Measurements from ENCODE around the gene LAS1L. TPM values are rescaled to one million over a fixed set of nuclear protein-coding genes. Genes with fewer than 3 reads are reported as not detected.
A peak's percentile ranks its signal among the peaks of the same experiment; 100 is the strongest.

LAS1L gene
- total and polyA plus RNA-seq, 4 donors: 8.4 to 15.6 (median 13.9) TPM

DNA sequence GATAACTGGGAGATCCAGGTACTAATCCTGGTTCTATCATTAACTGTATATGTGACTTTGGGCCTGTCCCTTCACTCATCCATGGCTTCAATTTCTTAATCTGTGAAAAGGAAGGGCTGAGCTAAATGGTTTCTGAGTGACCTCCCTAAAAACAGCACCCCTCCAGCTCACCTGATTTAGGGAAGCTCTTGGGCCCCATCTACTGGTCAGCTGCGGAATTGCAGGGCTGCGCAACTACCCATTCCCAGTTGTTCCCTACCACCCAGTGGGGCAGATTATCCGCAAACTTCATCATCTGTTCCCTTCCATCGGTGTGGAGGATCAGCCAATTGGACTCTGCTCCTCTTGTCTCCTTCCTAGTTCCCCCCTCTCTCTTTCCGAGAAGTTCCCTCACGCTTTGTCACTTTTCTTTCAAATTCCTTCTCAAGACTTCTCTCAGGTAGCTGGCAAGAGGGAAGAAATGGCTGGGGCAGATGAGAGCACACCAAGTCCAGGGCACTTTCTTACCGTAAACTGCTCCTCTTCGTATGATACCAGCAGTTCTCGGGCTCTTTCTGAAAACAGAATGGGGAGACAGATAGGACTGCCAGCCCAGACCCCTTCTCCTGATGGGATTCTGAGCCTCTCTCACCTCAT is 5.8 kb downstream of the LAS1L start:
- H3K9ac ChIP-seq (ENCODE audit: low read depth in 1 of 2, low read length in 2 of 2): no peak overlapping the region
- peaks cover 0 to 13% (median 11%) of the 10 kb centered on the region in 4 donors for H3K4me1 ChIP-seq (ENCODE audit: control insufficient read depth in 4 of 4, insufficient read depth in 4 of 4, low read length in 3 of 4)
- peak; percentile 65 for DNase-seq (ENCODE audit: low spot score)
- H3K4me3 ChIP-seq (ENCODE audit: low read depth in 1 of 3, low read length in 3 of 3): no peak overlapping the region
- no peaks in the 10 kb centered on the region for H3K27me3 ChIP-seq (ENCODE audit: control insufficient read depth in 4 of 4, insufficient read depth in 4 of 4, low read length in 3 of 4)
- TF ChIP-seq EGR1 (IDR thresholded peaks at IDR 0.05; ENCODE audit: low read depth in 2 of 2): no peak
- TF ChIP-seq, protein P1, sequence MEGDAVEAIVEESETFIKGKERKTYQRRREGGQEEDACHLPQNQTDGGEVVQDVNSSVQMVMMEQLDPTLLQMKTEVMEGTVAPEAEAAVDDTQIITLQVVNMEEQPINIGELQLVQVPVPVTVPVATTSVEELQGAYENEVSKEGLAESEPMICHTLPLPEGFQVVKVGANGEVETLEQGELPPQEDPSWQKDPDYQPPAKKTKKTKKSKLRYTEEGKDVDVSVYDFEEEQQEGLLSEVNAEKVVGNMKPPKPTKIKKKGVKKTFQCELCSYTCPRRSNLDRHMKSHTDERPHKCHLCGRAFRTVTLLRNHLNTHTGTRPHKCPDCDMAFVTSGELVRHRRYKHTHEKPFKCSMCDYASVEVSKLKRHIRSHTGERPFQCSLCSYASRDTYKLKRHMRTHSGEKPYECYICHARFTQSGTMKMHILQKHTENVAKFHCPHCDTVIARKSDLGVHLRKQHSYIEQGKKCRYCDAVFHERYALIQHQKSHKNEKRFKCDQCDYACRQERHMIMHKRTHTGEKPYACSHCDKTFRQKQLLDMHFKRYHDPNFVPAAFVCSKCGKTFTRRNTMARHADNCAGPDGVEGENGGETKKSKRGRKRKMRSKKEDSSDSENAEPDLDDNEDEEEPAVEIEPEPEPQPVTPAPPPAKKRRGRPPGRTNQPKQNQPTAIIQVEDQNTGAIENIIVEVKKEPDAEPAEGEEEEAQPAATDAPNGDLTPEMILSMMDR (IDR thresholded peaks at IDR 0.05; ENCODE audit: low read depth, low read length, missing input control): peak; percentile 93
- TF ChIP-seq REST (IDR thresholded peaks at IDR 0.05): no peak
- TF ChIP-seq, protein P2, sequence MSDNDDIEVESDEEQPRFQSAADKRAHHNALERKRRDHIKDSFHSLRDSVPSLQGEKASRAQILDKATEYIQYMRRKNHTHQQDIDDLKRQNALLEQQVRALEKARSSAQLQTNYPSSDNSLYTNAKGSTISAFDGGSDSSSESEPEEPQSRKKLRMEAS (IDR thresholded peaks at IDR 0.05): no peak
- no peak for TF ChIP-seq FOXA2 (IDR thresholded peaks at IDR 0.05)
- TF ChIP-seq, protein P3, sequence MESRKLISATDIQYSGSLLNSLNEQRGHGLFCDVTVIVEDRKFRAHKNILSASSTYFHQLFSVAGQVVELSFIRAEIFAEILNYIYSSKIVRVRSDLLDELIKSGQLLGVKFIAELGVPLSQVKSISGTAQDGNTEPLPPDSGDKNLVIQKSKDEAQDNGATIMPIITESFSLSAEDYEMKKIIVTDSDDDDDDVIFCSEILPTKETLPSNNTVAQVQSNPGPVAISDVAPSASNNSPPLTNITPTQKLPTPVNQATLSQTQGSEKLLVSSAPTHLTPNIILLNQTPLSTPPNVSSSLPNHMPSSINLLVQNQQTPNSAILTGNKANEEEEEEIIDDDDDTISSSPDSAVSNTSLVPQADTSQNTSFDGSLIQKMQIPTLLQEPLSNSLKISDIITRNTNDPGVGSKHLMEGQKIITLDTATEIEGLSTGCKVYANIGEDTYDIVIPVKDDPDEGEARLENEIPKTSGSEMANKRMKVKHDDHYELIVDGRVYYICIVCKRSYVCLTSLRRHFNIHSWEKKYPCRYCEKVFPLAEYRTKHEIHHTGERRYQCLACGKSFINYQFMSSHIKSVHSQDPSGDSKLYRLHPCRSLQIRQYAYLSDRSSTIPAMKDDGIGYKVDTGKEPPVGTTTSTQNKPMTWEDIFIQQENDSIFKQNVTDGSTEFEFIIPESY (IDR thresholded peaks at IDR 0.05): no peak
- TF ChIP-seq HNF4A (conservative IDR thresholded peaks at IDR 0.05): no peak
- peak; percentile 59 to 77 for TF ChIP-seq RAD21 (IDR thresholded peaks at IDR 0.05)
- H3K27ac ChIP-seq (ENCODE audit: low read depth in 1 of 2, low read length in 2 of 2): no peak overlapping the region
- H3K36me3 ChIP-seq (ENCODE audit: control insufficient read depth in 4 of 4, insufficient read depth in 3 of 4, low read depth in 1 of 4, low read length in 3 of 4): peaks cover 5 to 34% (median 10%) of the 10 kb centered on the region in 4 donors
- no peaks in the 10 kb centered on the region for H3K9me3 ChIP-seq (ENCODE audit: control insufficient read depth in 4 of 4, low read length in 3 of 4)
- whole genome bisulfite sequencing: 58% methylated on average over 9 of the region's 9 CpGs

GRCh38 chrX:65528293-65528692 is 6.3 kb downstream of the LAS1L start:
- whole genome bisulfite sequencing: 64% methylated on average over 3 of the region's 3 CpGs
- DNase-seq (ENCODE audit: low spot score): no peak

More at GRCh38 chrX:65528293-65528692, 6.3 kb downstream of the LAS1L start:
- Histone ChIP-seq H3K27ac (ENCODE audit: low read depth in 1 of 2, low read length in 2 of 2) (no peak overlapping the region), H3K9me3 (ENCODE audit: control insufficient read depth in 4 of 4, low read length in 3 of 4) (no peaks in the 10 kb centered on the region), H3K36me3 (ENCODE audit: control insufficient read depth in 4 of 4, insufficient read depth in 3 of 4, low read depth in 1 of 4, low read length in 3 of 4) (peaks cover 5 to 38% (median 10%) of the 10 kb centered on the region in 4 donors), H3K9ac (ENCODE audit: low read depth in 1 of 2, low read length in 2 of 2) (no peak overlapping the region), H3K4me1 (ENCODE audit: control insufficient read depth in 4 of 4, insufficient read depth in 4 of 4, low read length in 3 of 4) (peaks cover 0 to 8% (median 6%) of the 10 kb centered on the region in 4 donors), H3K27me3 (ENCODE audit: control insufficient read depth in 4 of 4, insufficient read depth in 4 of 4, low read length in 3 of 4) (no peaks in the 10 kb centered on the region), H3K4me3 (ENCODE audit: low read depth in 1 of 3, low read length in 3 of 3) (no peak overlapping the region)
- TF ChIP-seq EGR1 (IDR thresholded peaks at IDR 0.05; ENCODE audit: low read depth in 2 of 2): no peak
- TF ChIP-seq TAF1 (conservative IDR thresholded peaks at IDR 0.05): no peak
- no peak for TF ChIP-seq FOXA1 (IDR thresholded peaks at IDR 0.05)
- TF ChIP-seq RAD21 (IDR thresholded peaks at IDR 0.05): no peak
- no peak for TF ChIP-seq RXRA (IDR thresholded peaks at IDR 0.05)
- no peak for TF ChIP-seq HNF4G (IDR thresholded peaks at IDR 0.05)
- TF ChIP-seq REST (IDR thresholded peaks at IDR 0.05): no peak
- TF ChIP-seq, protein P3 (IDR thresholded peaks at IDR 0.05): no peak
